ENCODE data around the gene CCDC33.

DNA sequence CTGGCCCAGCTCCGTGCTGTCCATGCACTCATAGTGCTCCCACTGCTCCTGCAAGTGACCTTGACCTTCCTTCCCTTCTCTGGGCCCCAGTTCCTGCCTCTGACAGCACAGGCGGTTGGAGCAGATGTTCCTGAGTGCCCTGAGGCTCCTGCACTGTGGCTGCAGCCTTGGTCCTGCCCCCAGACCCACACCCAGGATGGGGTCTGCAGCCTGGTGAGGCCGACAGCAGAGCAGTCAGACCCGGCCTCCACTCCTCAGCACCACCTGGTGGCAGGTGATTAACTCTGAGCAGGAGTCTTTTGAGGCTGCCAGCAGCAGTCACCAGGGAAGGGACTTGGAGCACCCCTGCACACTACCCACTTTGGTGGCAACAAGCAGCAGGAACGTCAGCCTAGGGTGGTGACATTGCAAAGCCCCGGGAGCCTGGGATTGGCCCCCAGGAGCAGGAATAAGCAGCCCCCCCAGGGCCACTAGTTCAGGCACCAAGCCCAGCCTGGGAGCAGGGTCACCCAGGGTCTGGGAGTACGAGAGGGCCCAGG lies 66.8 kb downstream of the CCDC33 start:
- TF ChIP-seq POLR2A (IDR thresholded peaks at IDR 0.05): no peak
- TF ChIP-seq, protein P1, sequence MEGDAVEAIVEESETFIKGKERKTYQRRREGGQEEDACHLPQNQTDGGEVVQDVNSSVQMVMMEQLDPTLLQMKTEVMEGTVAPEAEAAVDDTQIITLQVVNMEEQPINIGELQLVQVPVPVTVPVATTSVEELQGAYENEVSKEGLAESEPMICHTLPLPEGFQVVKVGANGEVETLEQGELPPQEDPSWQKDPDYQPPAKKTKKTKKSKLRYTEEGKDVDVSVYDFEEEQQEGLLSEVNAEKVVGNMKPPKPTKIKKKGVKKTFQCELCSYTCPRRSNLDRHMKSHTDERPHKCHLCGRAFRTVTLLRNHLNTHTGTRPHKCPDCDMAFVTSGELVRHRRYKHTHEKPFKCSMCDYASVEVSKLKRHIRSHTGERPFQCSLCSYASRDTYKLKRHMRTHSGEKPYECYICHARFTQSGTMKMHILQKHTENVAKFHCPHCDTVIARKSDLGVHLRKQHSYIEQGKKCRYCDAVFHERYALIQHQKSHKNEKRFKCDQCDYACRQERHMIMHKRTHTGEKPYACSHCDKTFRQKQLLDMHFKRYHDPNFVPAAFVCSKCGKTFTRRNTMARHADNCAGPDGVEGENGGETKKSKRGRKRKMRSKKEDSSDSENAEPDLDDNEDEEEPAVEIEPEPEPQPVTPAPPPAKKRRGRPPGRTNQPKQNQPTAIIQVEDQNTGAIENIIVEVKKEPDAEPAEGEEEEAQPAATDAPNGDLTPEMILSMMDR (IDR thresholded peaks at IDR 0.05): peak in 5 of 7 experiments; percentile 27 to 60 (median 46)
- TF ChIP-seq EP300 (IDR thresholded peaks at IDR 0.05): no peak
